Measurements from ENCODE around the gene SLBP. TPM values are rescaled to one million over a fixed set of nuclear protein-coding genes. Genes with fewer than 3 reads are reported as not detected.

The SLBP gene
- total and polyA plus RNA-seq, 2 of the 8 experiments (the other 6 are each of a cell fraction or from before 2014, with no cell fraction given), result 44.1 to 49.0 TPM

DNA sequence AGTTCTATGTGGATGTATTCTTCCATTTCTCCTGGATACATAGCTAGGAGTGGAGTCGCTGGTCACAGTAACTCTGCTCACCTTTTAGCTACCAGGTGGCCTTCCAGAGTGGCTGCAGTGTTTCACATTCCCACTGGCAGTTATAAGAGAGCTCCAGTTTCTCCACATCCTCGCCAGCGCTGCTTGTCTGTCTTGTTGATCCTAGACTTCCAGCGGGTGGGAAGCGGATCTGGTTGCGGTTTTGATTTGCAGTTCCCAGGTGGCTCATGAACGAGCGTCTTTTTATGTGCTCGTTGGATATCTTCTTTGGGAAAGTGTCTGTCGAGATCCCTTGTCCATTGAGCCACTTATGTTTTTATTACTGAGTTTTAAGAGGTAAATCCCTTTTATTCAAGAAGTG lies 20.8 kb upstream of the SLBP start:
- Histone ChIP-seq H3K4me2 (ENCODE audit: insufficient read depth in 1 of 2, low read depth in 2 of 2, low read length in 2 of 2) (no peak overlapping the region), H2BK120ac (replicated peaks; ENCODE audit: low read depth, low read length) (no peak overlapping the region), H3K18ac (ENCODE audit: extremely low read depth, low read length) (no peak overlapping the region), H2BK12ac (ENCODE audit: low read depth, low read length) (no peak overlapping the region), H4K20me1 (replicated peaks in 1 of 2; ENCODE audit: control insufficient read depth in 1 of 2, insufficient read depth in 2 of 2, low read length in 2 of 2) (peaks cover 20 to 22% of the 10 kb centered on the region in 2 experiments), H3K79me2 (ENCODE audit: control insufficient read depth in 1 of 2, insufficient read depth in 2 of 2, low read length in 2 of 2) (peaks cover 0 to 12% of the 10 kb centered on the region in 2 experiments; a peak in 2 of 4 replicates), H4K8ac (ENCODE audit: extremely low read depth, insufficient read depth, low read length) (no peak overlapping the region), H3K4me1 (replicated peaks in 1 of 4; ENCODE audit: control insufficient read depth in 3 of 4, insufficient read depth in 4 of 4, low read length in 3 of 4) (no peaks in the 10 kb centered on the region), H2AK5ac (ENCODE audit: low read depth, low read length) (no peak overlapping the region), H3K79me1 (ENCODE audit: low read depth, low read length) (peaks cover 11% of the 10 kb centered on the region; the same call in 1 of the 2 replicates), H3K56ac (replicated peaks; ENCODE audit: insufficient read length, low read depth, low read length) (no peak overlapping the region), H3K27me3 (replicated peaks in 1 of 4; ENCODE audit: control insufficient read depth in 3 of 4, extremely low read depth in 1 of 4, insufficient read depth in 3 of 4, low read length in 3 of 4) (no peaks in the 10 kb centered on the region), H2AFZ (ENCODE audit: low read length) (no peak overlapping the region), H2BK5ac (ENCODE audit: low read depth, low read length) (no peak overlapping the region), H3K9me3 (ENCODE audit: insufficient read depth in 2 of 2, low read depth in 1 of 2, low read length in 1 of 2) (no peaks in the 10 kb centered on the region), H3K9ac (replicated peaks in 1 of 4; ENCODE audit: extremely low read depth in 1 of 4, low read depth in 3 of 4, low read length in 3 of 4) (no peak overlapping the region), H4K5ac (ENCODE audit: insufficient read length, low read depth, low read length) (no peak overlapping the region), H3K14ac (ENCODE audit: insufficient read length) (no peak overlapping the region), H3K27ac (ENCODE audit: low read depth, low read length) (no peak overlapping the region), H2BK20ac (ENCODE audit: low read length) (no peak overlapping the region), H4K91ac (replicated peaks; ENCODE audit: insufficient read length, low read length) (no peak overlapping the region), H3K4me3 (ENCODE audit: extremely low read depth in 1 of 4, insufficient read depth in 2 of 4, low read depth in 3 of 4, low read length in 4 of 4) (no peak overlapping the region), H3K36me3 (ENCODE audit: control insufficient read depth in 2 of 4, insufficient read depth in 4 of 4, low read length in 3 of 4) (peaks cover 58 to 90% (median 79%) of the 10 kb centered on the region in 4 experiments), H3K23me2 (ENCODE audit: low read depth, low read length) (no peaks in the 10 kb centered on the region), H2BK15ac (ENCODE audit: low read length) (no peak overlapping the region), H3K23ac (ENCODE audit: insufficient read length) (no peak overlapping the region), H3K4ac (replicated peaks; ENCODE audit: insufficient read length, low read depth, low read length) (no peak overlapping the region)
- WGBS, 2 experiments (ENCODE audit: extremely low coverage in 1 of 2, insufficient coverage in 1 of 2, insufficient read length in 1 of 2, insufficient replicate concordance in 2 of 2, low coverage in 1 of 2, low lambda C conversion rate in 2 of 2, missing lambda C conversion rate in 1 of 2), result 93% methylated on average over 10 of the region's 10 CpGs; no CpG with 5 or more reads in 1 of the 2 experiments
- ChIA-PET CTCF (ENCODE audit: partially characterized antibody) (interaction anchor here (0.9 to 18.6 kb wide), 6 partner anchors 8 to 77 kb away, joined by 3 to 326 read pairs (median 14); no protein-coding TSS in a partner anchor), POLR2A (ENCODE audit: partially characterized antibody) (interaction anchor here (0.9 to 2.4 kb wide), 4 partner anchors 9 to 45 kb away, joined by 3 to 9 read pairs (median 4); no protein-coding TSS in a partner anchor)
- FAIRE-seq, result no peak
- no peak for DNase-seq (ENCODE audit: low read depth in 1 of 2, low spot score in 2 of 2)
- TF ChIP-seq PHF8 (conservative IDR thresholded peaks at IDR 0.05; ENCODE audit: low read depth, low read length), result no peak
- no peak for TF ChIP-seq SP1 (IDR thresholded peaks at IDR 0.05; ENCODE audit: low read depth, low read length)
- no peak for TF ChIP-seq EZH2 (IDR thresholded peaks at IDR 0.05; ENCODE audit: low read depth, low read length, severe bottlenecking)
- TF ChIP-seq RNF2 (IDR thresholded peaks at IDR 0.05; ENCODE audit: borderline replicate concordance, low read depth, low read length, missing control alignments, poor library complexity, severe bottlenecking), result no peak
- no peak for TF ChIP-seq TCF12 (IDR thresholded peaks at IDR 0.05; ENCODE audit: low read depth, low read length)
- no peak for TF ChIP-seq SIN3A (conservative IDR thresholded peaks at IDR 0.05 in 1 of 2, IDR thresholded peaks at IDR 0.05 in 1 of 2; ENCODE audit: low read depth in 1 of 2, low read length in 2 of 2)
- TF ChIP-seq ZNF274 (IDR thresholded peaks at IDR 0.05; ENCODE audit: borderline replicate concordance, extremely low read depth, low read length), result no peak
- no peak for TF ChIP-seq SP2 (IDR thresholded peaks at IDR 0.05; ENCODE audit: low read length)
- TF ChIP-seq POU5F1 (IDR thresholded peaks at IDR 0.05; ENCODE audit: low read depth, low read length), result no peak
- no peak for TF ChIP-seq GTF2F1 (IDR thresholded peaks at IDR 0.05; ENCODE audit: borderline replicate concordance, low read depth, low read length)
- no peak for TF ChIP-seq TEAD4 (IDR thresholded peaks at IDR 0.05; ENCODE audit: low read depth, low read length)
- TF ChIP-seq KDM1A (IDR thresholded peaks at IDR 0.05; ENCODE audit: borderline replicate concordance, low read length), result no peak
- TF ChIP-seq FOSL1 (IDR thresholded peaks at IDR 0.05; ENCODE audit: insufficient read depth, low read depth, low read length), result no peak
- no peak for TF ChIP-seq CHD2 (IDR thresholded peaks at IDR 0.05; ENCODE audit: low read length)

All from H1 (cell line).